Endothelial cell of umbilical vein (primary cell): ENCODE measurements around the gene FAM168B. TPM values are rescaled to one million over a fixed set of nuclear protein-coding genes. Genes with fewer than 3 reads are reported as not detected.

ENCODE experiments used
- BruUV-seq: library from RNA; stranded (reverse); fragments of 400-500 nt; replicated peaks from 2 replicates; lab custom pipeline; 2021; lab: Mats Ljungman, UMichigan
- CTCF ChIA-PET: fragments of 300-600, 350-600 bp; sonication (Branson Sonifier 250); formaldehyde crosslinking; loops from one replicate; lab custom pipeline; 2021; ENCODE audit warnings: antibody characterized with exemption, inconsistent platforms; lab: Charles Lee
- POLR2A ChIA-PET: fragments of 300-600, 350-600 bp; sonication (Branson Sonifier 250); formaldehyde crosslinking; loops from one replicate; lab custom pipeline; 2021; ENCODE audit warnings: antibody characterized with exemption, inconsistent platforms; lab: Charles Lee
- DNase-seq: peaks from one replicate; pipeline ENCODE4 v3.0.0-alpha.2; 2011; ENCODE audit warnings: low read depth, low spot score
- FAIRE-seq: peaks from 2 replicates; lab custom pipeline; 2011; peaks lifted over from hg19 to GRCh38; lab: Jason Lieb, UNC
- H2AFZ ChIP-seq: 2 replicates; pipeline ENCODE4 v1.6.0; 2012; ENCODE audit warnings: low read depth, low read length, control low read depth, inconsistent platforms
- H3K27ac ChIP-seq: 2 replicates; pipeline ENCODE4 v1.5.1; 2011; ENCODE audit warnings: low read depth, mild to moderate bottlenecking, control low read depth, low read length, moderate library complexity; ENCODE audit not compliant: insufficient read depth
- H3K27me3 ChIP-seq, 2 experiments: 2 replicates each; pipeline versions ENCODE4 v1.6.0 to v1.6.1; 2011; ENCODE audit warnings: low read length in 2 of 2, mixed read lengths in 1 of 2; ENCODE audit not compliant: control insufficient read depth in 2 of 2, insufficient read depth in 2 of 2
- H3K36me3 ChIP-seq, 2 experiments: 2 replicates in 1 of 2; 3 replicates in 1 of 2; pipeline ENCODE4 v1.5.1; 2011; ENCODE audit warnings: low read length in 2 of 2, mild to moderate bottlenecking in 1 of 2, moderate library complexity in 1 of 2; ENCODE audit not compliant: control insufficient read depth in 2 of 2, insufficient read depth in 2 of 2; ENCODE audit errors: extremely low read depth in 1 of 2
- H3K4me1 ChIP-seq: 3 replicates; pipeline ENCODE4 v1.5.1; 2011; ENCODE audit warnings: mild to moderate bottlenecking, low read length; ENCODE audit not compliant: control insufficient read depth, insufficient read depth; ENCODE audit errors: extremely low read depth
- H3K4me2 ChIP-seq: 2 replicates; pipeline ENCODE4 v1.6.1; 2011; ENCODE audit warnings: low read length, control low read depth, mixed read lengths; ENCODE audit not compliant: insufficient read depth
- H3K4me3 ChIP-seq, 3 experiments: fragments of 200-600 bp in 1 of 3; sonication (generic), shearing (Covaris generic) in 1 of 3; replicated peaks in 1 of 3; 2 replicates each; pipeline ENCODE4 v1.5.1; 2011 to 2016; ENCODE audit warnings: control low read depth in 3 of 3, low read length in 3 of 3, mild to moderate bottlenecking in 2 of 3, inconsistent platforms in 1 of 3, low read depth in 1 of 3, moderate library complexity in 1 of 3; ENCODE audit not compliant: insufficient read depth in 1 of 3
- H3K79me2 ChIP-seq: 2 replicates; pipeline ENCODE4 v1.6.0; 2012; ENCODE audit warnings: low read length, inconsistent platforms; ENCODE audit not compliant: control insufficient read depth, insufficient read depth
- H3K9ac ChIP-seq: replicated peaks from 2 replicates; pipeline ENCODE3; 2011; ENCODE audit warnings: low read length, control low read depth; ENCODE audit not compliant: insufficient read depth; ENCODE audit errors: extremely low read depth
- H3K9me1 ChIP-seq: replicated peaks from 3 replicates; pipeline ENCODE4 v1.6.0; 2011; ENCODE audit warnings: mild to moderate bottlenecking, low read length; ENCODE audit not compliant: control insufficient read depth, insufficient read depth; ENCODE audit errors: extremely low read depth
- H3K9me3 ChIP-seq: replicated peaks from 2 replicates; pipeline ENCODE4 v1.5.1; 2012; ENCODE audit warnings: low read length, inconsistent platforms; ENCODE audit not compliant: control insufficient read depth, insufficient read depth
- H4K20me1 ChIP-seq: replicated peaks from 2 replicates; pipeline ENCODE3; 2011; ENCODE audit warnings: mild to moderate bottlenecking, low read length; ENCODE audit not compliant: control insufficient read depth, insufficient read depth; ENCODE audit errors: extremely low read depth
- CTCF ChIP-seq, 2 donors: IDR thresholded peaks; 1 replicate in 1 of 2; 2 replicates in 1 of 2; pipeline ENCODE4 v1.5.1; 2011; ENCODE audit warnings: low read length in 2 of 2, mild to moderate bottlenecking in 2 of 2, moderate library complexity in 2 of 2, control low read depth in 1 of 2, inconsistent platforms in 1 of 2, low read depth in 1 of 2; ENCODE audit not compliant: insufficient read depth in 1 of 2; ENCODE audit errors: extremely low read depth in 1 of 2
- EZH2 ChIP-seq: IDR thresholded peaks from 2 replicates; pipeline ENCODE4 v1.6.1; 2012; ENCODE audit warnings: borderline replicate concordance, low read depth, mild to moderate bottlenecking, moderate library complexity, low read length, inconsistent platforms; ENCODE audit not compliant: severe bottlenecking
- FOS ChIP-seq: IDR thresholded peaks from 2 replicates; pipeline ENCODE4 v1.6.1; 2011; ENCODE audit warnings: mild to moderate bottlenecking, low read length, moderate library complexity, borderline replicate concordance; ENCODE audit not compliant: insufficient read depth
- GATA2 ChIP-seq: IDR thresholded peaks from 2 replicates; pipeline ENCODE4 v1.7.0; 2011; ENCODE audit warnings: low read depth, mild to moderate bottlenecking, moderate library complexity, mixed read lengths, low read length; ENCODE audit not compliant: insufficient read length, insufficient read depth
- JUN ChIP-seq: IDR thresholded peaks from 2 replicates; pipeline ENCODE4 v1.6.1; 2011; ENCODE audit warnings: borderline replicate concordance, low read depth; ENCODE audit not compliant: insufficient read length, insufficient read depth
- MAX ChIP-seq: IDR thresholded peaks from 2 replicates; pipeline ENCODE4 v1.6.1; 2011; ENCODE audit not compliant: insufficient read depth, insufficient read length
- MYC ChIP-seq: IDR thresholded peaks from one replicate; pipeline ENCODE4 v1.6.1; 2011; ENCODE audit warnings: mild to moderate bottlenecking, low read depth, low read length
- POLR2A ChIP-seq: IDR thresholded peaks from 2 replicates; pipeline ENCODE4 v1.6.1; 2012; ENCODE audit warnings: low read depth, mild to moderate bottlenecking, control low read depth, low read length
- POLR2AphosphoS5 ChIP-seq: IDR thresholded peaks from 2 replicates; pipeline ENCODE4 v1.6.1; 2012; ENCODE audit warnings: low read depth, mild to moderate bottlenecking, control low read depth, low read length, moderate library complexity; ENCODE audit not compliant: insufficient read depth
- dilution Hi-C: fragments of 300-500 bp; cut with MboI; formaldehyde crosslinking; loops from one replicate; pipeline ENCODE4 v1.15.0; 2019; ENCODE audit warnings: low sequenced_read_pairs; ENCODE audit not compliant: extremely low pct_ligation_motif_present
- intact Hi-C: fragments of 100-400 bp; cut with micrococcal nuclease; formaldehyde crosslinking; loops from one replicate; pipeline ENCODE4 v1.10.0; 2022
- polyA plus RNA-seq, 4 experiments: library from polyadenylated mRNA; depleted of rRNA in 3 of 4; stranded (reverse) in 3 of 4; unstranded in 1 of 4; fragments of >200 nt; gene quantifications; 2 replicates each; pipeline versions ENCODE4 v1.2.1 to v1.2.3, GENCODE V29; 2011 to 2012; ENCODE audit warnings: missing spikeins in 1 of 4
- total RNA-seq: library from RNA; stranded (reverse); gene quantifications from 2 replicates; pipeline ENCODE4 v1.2.3, GENCODE V29; 2021

The FAM168B gene
- total and polyA plus RNA-seq, 2 donors (not counting 3 experiments of a cell fraction or from before 2014, with no cell fraction given): 109 to 183 TPM

- ChIA-PET CTCF (no interaction called here), POLR2A (no interaction called here)
- TF ChIP-seq CTCF (IDR thresholded peaks at IDR 0.05; ENCODE audit: extremely low read depth in 1 of 2, insufficient read depth in 1 of 2, low read depth in 1 of 2, low read length in 2 of 2): no peak
- TF ChIP-seq MAX: no peak
- no peak for TF ChIP-seq POLR2AphosphoS5
- TF ChIP-seq MYC: no peak
- DNase-seq (no peak), FAIRE-seq (no peak)
- Histone ChIP-seq H3K9ac (no peak overlapping the region), H3K79me2 (peaks cover 7% of the 10 kb centered on the region), H3K27ac (no peak overlapping the region), H2AFZ (no peak overlapping the region), H3K36me3 (peaks cover 19 to 28% of the 10 kb centered on the region in 2 experiments), H3K9me3 (no peaks in the 10 kb centered on the region), H3K27me3 (no peaks in the 10 kb centered on the region), H4K20me1 (no peaks in the 10 kb centered on the region), H3K4me3 (no peak overlapping the region), H3K4me2 (no peak overlapping the region), H3K9me1 (no peaks in the 10 kb centered on the region), H3K4me1 (no peaks in the 10 kb centered on the region)
- intact Hi-C loops: no loop called here
- no TSS peak for BruUV-seq
- dilution Hi-C loops: no loop called here
Measured at GRCh38 chr2:131142849-131143248, 49.6 kb upstream of the FAM168B start.

GRCh38 chr2:131140581-131140980, 47.3 kb upstream of the FAM168B start:
- H4K20me1 ChIP-seq: no peaks in the 10 kb centered on the region
- POLR2A ChIA-PET: no interaction called here

More at GRCh38 chr2:131140581-131140980, 47.3 kb upstream of the FAM168B start:
- Histone ChIP-seq H3K4me1 (no peaks in the 10 kb centered on the region), H3K27me3 (no peaks in the 10 kb centered on the region), H3K9me3 (no peaks in the 10 kb centered on the region), H3K9ac (no peak overlapping the region), H3K4me3 (no peak overlapping the region), H3K36me3 (peaks cover 19 to 26% of the 10 kb centered on the region in 2 experiments), H3K27ac (no peak overlapping the region), H3K9me1 (no peaks in the 10 kb centered on the region), H2AFZ (no peak overlapping the region), H3K4me2 (no peak overlapping the region), H3K79me2 (peaks cover 9% of the 10 kb centered on the region)
- DNase-seq (no peak), FAIRE-seq (no peak)
- no peak for TF ChIP-seq FOS
- no peak for TF ChIP-seq POLR2A
- no peak for TF ChIP-seq MAX
- TF ChIP-seq POLR2AphosphoS5: no peak
- no peak for TF ChIP-seq CTCF (IDR thresholded peaks at IDR 0.05; ENCODE audit: extremely low read depth in 1 of 2, insufficient read depth in 1 of 2, low read depth in 1 of 2, low read length in 2 of 2)
- TF ChIP-seq GATA2: no peak
- no peak for TF ChIP-seq EZH2
- no peak for TF ChIP-seq MYC
- TF ChIP-seq JUN: no peak
- intact Hi-C loops (no loop called here), dilution Hi-C loops (no loop called here)
- CTCF ChIA-PET: no interaction called here
- no TSS peak for BruUV-seq
